NCI-H2107 treated with DMSO at 0.1 percent for 48 hours (cell line): Measurements from ENCODE around the gene KDM8.
"Not testable (repeated sequence)": the region's sequence is repeated elsewhere in the genome, so short reads cannot be mapped to it uniquely, and the experiment has no call there.

Source experiments
- DNase-seq: peaks from one replicate; lab custom pipeline; 2025; ENCODE audit not compliant: unreplicated experiment; lab: John Stamatoyannopoulos, UW

Gene KDM8

DNA sequence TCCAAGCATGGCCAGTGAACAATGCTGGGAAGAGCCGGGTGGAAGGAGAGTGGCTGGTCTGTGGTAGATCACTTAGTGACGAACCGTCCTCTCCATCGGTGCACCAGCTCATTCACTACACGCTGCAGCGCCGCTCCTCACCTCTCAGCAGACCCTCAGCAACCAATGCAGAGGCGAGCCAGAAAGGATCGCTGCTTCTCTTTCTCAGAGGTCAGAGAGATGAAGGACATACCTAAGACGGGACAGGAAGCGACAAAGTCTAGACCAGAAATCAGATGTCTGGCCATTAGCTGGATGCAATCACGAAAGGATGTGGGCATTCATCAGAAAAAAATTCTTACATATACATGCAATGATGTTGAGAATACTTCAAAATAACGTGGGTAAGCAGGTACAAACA, 38.3 kb downstream of the KDM8 start:
- no peak for DNase-seq

GRCh38 chr16:27242398-27242797, 39.1 kb downstream of the KDM8 start:
- DNase-seq = no peak

DNA sequence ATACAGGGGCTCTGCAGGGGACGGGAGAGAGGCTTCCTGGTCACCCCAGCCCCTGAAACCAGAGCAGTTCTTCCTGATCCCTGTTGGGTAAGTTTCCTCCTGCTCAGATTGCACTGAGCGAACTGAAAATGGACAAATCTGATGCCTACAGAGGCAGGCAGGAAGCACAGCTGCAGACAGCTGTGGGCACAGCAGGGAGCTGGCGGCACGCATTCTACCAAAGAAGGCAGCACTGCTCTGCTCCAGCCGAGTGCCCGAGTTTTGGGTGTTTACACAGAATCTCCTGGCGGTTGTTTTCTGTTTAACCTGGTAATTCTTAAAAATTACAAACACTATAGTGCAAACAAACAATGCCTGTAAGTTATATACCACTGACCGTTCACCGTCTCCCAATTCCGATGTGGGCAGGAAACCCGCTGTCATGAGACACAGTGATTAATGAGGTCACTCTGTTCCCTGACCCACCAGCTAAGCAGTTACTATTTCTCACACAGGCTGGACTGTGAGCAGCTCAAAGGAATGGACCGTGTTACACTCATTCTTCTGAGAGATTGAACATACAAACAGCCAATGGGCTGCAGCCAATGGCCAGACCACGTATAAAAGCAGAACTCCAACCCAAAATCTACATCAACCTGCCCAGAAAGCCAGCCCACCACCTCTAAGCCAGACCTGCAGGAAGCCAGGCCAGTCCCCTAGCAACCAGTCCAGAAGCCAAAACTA, 39.7 kb downstream of the KDM8 start:
- no peak for DNase-seq

GRCh38 chr16:27243725-27244362, 40.5 kb downstream of the KDM8 start:
- no peak for DNase-seq

DNA sequence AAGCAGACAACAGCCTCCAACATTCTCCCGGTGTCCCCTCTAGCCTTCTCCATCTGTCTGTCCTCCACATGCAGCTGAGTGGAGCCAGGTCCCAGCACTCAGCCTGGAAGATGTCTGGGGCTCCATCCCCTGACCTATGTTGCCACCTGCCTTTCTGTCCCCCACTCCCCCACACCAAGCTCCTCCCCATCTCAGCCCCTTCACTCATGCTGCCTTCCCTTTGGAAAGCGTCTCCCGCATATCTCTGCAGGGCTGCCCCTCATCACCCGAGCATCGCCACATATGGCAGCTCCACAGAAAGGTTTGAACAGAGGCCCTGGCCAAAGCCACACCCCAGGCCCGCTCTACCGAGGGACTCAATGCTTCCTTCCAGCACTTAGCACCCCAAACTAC, 41.0 kb downstream of the KDM8 start:
- no peak for DNase-seq

GRCh38 chr16:27245276-27246172, 42.2 kb downstream of the KDM8 start:
- DNase-seq = no peak

- no peak for DNase-seq
Observed at GRCh38 chr16:27246439-27246838, 43.1 kb downstream of the KDM8 start.

GRCh38 chr16:27247076-27247475, 43.8 kb downstream of the KDM8 start:
- DNase-seq = not testable (repeated sequence)

- no peak for DNase-seq
Observed at GRCh38 chr16:27248036-27248435, 44.7 kb downstream of the KDM8 start.

DNA sequence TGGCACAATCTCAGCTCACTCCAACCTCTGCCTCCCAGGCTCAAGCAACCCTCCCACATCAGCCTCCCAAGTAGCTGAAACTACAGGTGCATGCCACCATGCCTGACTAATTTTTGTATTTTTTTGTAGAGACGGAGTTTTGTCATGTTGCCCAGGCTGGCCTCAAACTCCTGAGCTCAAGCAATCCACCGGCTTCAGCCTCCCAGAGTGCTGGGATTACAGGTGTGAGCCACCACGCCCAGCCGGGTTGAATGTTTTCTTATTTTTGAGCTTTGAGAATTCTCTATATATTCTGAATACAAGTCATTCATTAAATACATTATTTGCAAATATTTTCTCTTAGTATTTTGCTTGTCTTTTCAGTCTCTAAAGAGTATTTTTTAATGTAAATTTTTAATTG, 45.6 kb downstream of the KDM8 start:
- DNase-seq = not testable (repeated sequence)

- no peak for DNase-seq
Observed at GRCh38 chr16:27251541-27252205, 48.3 kb downstream of the KDM8 start.

GRCh38 chr16:27252206-27252585, 48.9 kb downstream of the KDM8 start:
- DNase-seq = no peak

- DNase-seq = no peak
Observed at GRCh38 chr16:27253526-27253930, 50.2 kb downstream of the KDM8 start.

DNA sequence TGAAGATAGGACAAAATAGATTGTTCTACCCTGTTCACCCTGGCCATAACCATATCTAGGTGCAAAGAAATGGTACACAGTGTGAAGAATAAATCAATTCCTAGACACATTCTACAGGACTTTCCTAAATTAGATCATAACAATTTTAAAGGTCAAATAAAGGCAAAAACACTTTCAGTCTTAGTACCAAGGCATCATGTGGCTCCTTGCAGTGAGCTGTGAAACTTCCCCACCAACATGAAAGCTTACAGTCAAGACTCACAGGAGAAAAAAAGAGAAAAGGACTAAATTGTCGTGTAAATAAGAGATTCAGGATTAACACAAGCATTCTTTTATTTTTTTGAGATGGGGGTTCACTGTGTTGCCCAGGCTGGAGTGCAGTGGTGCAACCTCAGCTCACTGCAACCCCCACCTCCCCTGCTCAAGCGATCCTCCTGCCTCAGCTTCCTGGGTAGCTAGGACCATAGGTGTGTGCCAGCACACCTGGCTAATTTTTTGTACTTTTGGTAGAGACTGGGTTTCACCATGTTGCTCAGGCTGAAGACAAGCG, 51.0 kb downstream of the KDM8 start:
- no peak for DNase-seq

- DNase-seq = no peak
Observed at GRCh38 chr16:27256861-27257260, 53.5 kb downstream of the KDM8 start.

- no peak for DNase-seq
Observed at GRCh38 chr16:27257271-27257670, 53.9 kb downstream of the KDM8 start.

DNA sequence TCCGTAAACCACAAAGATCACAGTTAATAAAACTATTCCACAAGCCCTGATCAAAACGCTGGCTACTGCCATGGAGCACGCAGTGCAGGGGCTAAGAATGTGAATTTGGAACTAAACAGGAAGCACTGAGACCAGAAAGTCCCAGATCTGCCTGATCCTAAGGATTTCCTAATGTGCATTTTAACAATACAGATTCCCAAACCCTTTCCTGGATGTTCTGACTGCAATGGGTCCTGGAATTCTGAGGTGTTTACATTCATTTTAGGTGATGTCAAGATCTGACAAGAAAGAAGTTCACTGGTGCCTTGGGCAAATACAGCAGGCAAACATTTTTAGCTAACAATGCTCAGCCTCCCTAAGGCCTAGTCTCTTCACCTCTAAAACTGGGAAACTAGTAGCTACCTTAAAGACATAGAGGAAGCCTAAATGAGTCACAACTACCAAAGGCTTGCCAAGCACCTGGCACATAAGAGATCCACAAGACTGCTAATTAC, 55.0 kb downstream of the KDM8 start:
- no peak for DNase-seq

DNA sequence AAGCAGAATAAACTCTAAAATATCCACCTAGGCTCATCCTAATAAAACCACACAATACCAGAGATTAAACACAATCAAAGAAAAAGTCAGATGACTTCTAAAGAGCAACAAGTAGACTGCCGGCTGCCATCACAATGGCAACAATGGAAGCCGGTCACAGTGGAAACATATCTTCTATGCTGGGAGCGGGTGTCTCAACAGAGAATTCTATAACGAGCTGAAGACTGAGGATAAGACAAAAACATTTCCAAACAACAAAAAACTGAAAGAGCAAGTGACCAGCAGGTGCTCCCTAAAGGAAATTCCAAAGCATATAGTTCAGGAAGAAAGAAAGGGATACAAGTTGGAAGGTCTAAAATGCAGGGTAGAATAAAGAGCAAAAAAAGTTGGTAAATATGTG, 56.4 kb downstream of the KDM8 start:
- DNase-seq = no peak

DNA sequence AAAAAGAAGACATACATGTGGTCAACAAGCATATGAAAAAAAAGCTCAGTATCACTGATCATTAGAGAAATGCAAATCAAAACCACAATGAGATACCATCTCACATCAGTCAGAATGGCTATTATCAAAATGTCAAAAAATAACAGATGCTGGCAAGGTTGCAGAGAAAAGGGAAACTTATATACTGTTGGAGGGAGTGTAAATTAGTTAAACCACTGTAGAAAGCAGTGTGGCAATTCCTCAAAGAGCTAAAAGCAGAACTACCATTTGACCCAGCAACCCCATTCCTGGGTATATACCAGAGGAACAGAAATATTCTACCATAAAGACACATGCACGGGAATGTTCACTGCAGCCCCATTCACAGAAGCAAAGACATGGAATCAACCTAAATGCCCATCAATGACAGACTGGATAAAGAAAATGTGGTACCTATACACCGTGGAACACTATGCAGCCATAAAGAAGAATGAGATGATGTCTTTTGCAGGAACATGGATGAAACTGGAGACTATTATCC, 59.6 kb downstream of the KDM8 start:
- not testable (repeated sequence) for DNase-seq

GRCh38 chr16:27264151-27264550, 60.8 kb downstream of the KDM8 start:
- DNase-seq = no peak

- no peak for DNase-seq
Observed at GRCh38 chr16:27265982-27266381, 62.7 kb downstream of the KDM8 start.
